Type B pancreatic cell (in vitro differentiated cells): ENCODE measurements around the gene RGS9. TPM values are rescaled to one million over a fixed set of nuclear protein-coding genes. Genes with fewer than 3 reads are reported as not detected.

Experiments
- DNase-seq: peaks from one replicate; pipeline ENCODE4 v3.0.0; 2021; ENCODE audit warnings: mixed read lengths; ENCODE audit not compliant: unreplicated experiment; ENCODE audit errors: extremely low spot score
- H3K27ac Mint-ChIP-seq: 2 replicates; pipeline ENCODE4 v1.8.0; 2021; ENCODE audit warnings: mild to moderate bottlenecking, mixed read lengths
- H3K27me3 Mint-ChIP-seq: 2 replicates; pipeline ENCODE4 v1.8.0; 2021; ENCODE audit warnings: mixed read lengths
- H3K36me3 Mint-ChIP-seq: 2 replicates; pipeline ENCODE4 v1.8.0; 2021; ENCODE audit warnings: mixed read lengths
- H3K4me1 Mint-ChIP-seq: one replicate; pipeline ENCODE4 v1.8.0; 2021; ENCODE audit warnings: mixed read lengths; ENCODE audit not compliant: unreplicated experiment
- H3K4me3 Mint-ChIP-seq: 2 replicates; pipeline ENCODE4 v1.8.0; 2021; ENCODE audit warnings: mild to moderate bottlenecking, mixed read lengths
- H3K9me3 Mint-ChIP-seq: 2 replicates; pipeline ENCODE4 v1.8.0; 2021; ENCODE audit warnings: mixed read lengths
- total RNA-seq: library from RNA; stranded (reverse); gene quantifications from 2 replicates; pipeline ENCODE4 v1.2.1, GENCODE V29; 2021; ENCODE audit warnings: low replicate concordance
- TF ChIP-seq, protein P1 (sequence below): fragments of 200-600 bp; sonication (generic); conservative IDR thresholded peaks from 2 replicates; pipeline ENCODE4 v1.5.0; 2021; ENCODE audit warnings: antibody characterized with exemption, mild to moderate bottlenecking

Gene RGS9
- total RNA-seq, 1 donor from 2014 or later = 5.5 TPM

GRCh38 chr17:65185668-65186382, 48.7 kb downstream of the RGS9 start:
- TF ChIP-seq, protein P1, sequence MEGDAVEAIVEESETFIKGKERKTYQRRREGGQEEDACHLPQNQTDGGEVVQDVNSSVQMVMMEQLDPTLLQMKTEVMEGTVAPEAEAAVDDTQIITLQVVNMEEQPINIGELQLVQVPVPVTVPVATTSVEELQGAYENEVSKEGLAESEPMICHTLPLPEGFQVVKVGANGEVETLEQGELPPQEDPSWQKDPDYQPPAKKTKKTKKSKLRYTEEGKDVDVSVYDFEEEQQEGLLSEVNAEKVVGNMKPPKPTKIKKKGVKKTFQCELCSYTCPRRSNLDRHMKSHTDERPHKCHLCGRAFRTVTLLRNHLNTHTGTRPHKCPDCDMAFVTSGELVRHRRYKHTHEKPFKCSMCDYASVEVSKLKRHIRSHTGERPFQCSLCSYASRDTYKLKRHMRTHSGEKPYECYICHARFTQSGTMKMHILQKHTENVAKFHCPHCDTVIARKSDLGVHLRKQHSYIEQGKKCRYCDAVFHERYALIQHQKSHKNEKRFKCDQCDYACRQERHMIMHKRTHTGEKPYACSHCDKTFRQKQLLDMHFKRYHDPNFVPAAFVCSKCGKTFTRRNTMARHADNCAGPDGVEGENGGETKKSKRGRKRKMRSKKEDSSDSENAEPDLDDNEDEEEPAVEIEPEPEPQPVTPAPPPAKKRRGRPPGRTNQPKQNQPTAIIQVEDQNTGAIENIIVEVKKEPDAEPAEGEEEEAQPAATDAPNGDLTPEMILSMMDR = no peak
- no peak overlapping the region for H3K4me3 Mint-ChIP-seq
- no peak for DNase-seq

GRCh38 chr17:65190467-65191097, 53.4 kb downstream of the RGS9 start:
- Mint-ChIP-seq H3K27ac (no peak overlapping the region), H3K4me3 (no peak overlapping the region), H3K27me3 (no peaks in the 10 kb centered on the region)

More at GRCh38 chr17:65185668-65186382, 48.7 kb downstream of the RGS9 start:
- Mint-ChIP-seq H3K27me3 (peaks cover 5% of the 10 kb centered on the region), H3K4me1 (peaks cover 11% of the 10 kb centered on the region), H3K9me3 (no peaks in the 10 kb centered on the region), H3K36me3 (no peaks in the 10 kb centered on the region), H3K27ac (no peak overlapping the region)

GRCh38 chr17:65191811-65192740, 54.9 kb downstream of the RGS9 start:
- no peaks in the 10 kb centered on the region for H3K27me3 Mint-ChIP-seq
- H3K27ac Mint-ChIP-seq = no peak overlapping the region
- H3K4me3 Mint-ChIP-seq = no peak overlapping the region
- TF ChIP-seq, protein P1 = no peak
- H3K9me3 Mint-ChIP-seq = no peaks in the 10 kb centered on the region
- H3K4me1 Mint-ChIP-seq = no peaks in the 10 kb centered on the region
- H3K36me3 Mint-ChIP-seq = no peaks in the 10 kb centered on the region
- DNase-seq = no peak

More at GRCh38 chr17:65190467-65191097, 53.4 kb downstream of the RGS9 start:
- TF ChIP-seq, protein P1 = no peak
- H3K9me3 Mint-ChIP-seq = no peaks in the 10 kb centered on the region
- H3K4me1 Mint-ChIP-seq = no peaks in the 10 kb centered on the region
- DNase-seq = no peak
- H3K36me3 Mint-ChIP-seq = no peaks in the 10 kb centered on the region

GRCh38 chr17:65193305-65193704, 56.1 kb downstream of the RGS9 start:
- Mint-ChIP-seq H3K4me3 (no peak overlapping the region), H3K27ac (no peak overlapping the region), H3K9me3 (no peaks in the 10 kb centered on the region), H3K36me3 (no peaks in the 10 kb centered on the region), H3K4me1 (no peaks in the 10 kb centered on the region), H3K27me3 (no peaks in the 10 kb centered on the region)
- TF ChIP-seq, protein P1 = no peak
- no peak for DNase-seq

DNA sequence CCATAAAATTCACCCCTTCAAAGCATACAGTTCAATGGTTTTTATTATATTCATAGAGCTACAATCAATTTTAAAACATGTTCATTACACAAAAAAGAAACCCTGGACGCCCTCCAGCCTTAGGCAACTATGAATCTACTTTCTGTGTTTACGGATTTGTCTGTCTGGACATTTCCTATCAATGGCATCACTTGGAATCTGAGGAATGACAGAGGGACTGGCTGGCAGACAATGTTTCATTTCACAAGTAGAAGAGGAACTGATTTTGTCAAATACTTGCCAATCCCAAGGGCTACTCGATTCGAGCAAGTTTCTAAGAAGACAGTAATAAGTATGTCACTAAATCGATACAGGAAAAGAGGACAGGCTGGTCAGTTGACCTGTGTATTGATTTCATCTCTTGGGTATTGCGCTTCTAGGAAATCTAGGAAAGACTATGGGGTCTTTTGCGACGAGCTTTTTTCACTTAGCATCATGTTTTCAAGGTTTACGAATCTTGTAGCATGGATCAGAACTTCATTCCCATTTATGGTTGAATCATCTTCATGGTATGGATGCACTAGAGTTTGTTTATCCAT, 56.6 kb downstream of the RGS9 start:
- no peaks in the 10 kb centered on the region for H3K9me3 Mint-ChIP-seq
- no peak overlapping the region for H3K27ac Mint-ChIP-seq
- no peak overlapping the region for H3K4me3 Mint-ChIP-seq
- no peaks in the 10 kb centered on the region for H3K36me3 Mint-ChIP-seq
- peaks cover 4% of the 10 kb centered on the region for H3K4me1 Mint-ChIP-seq
- no peak for DNase-seq
- TF ChIP-seq, protein P1 = no peak
- H3K27me3 Mint-ChIP-seq = peaks cover 3% of the 10 kb centered on the region
